ENCODE measurements around the gene MCOLN2. TPM values are rescaled to one million over a fixed set of nuclear protein-coding genes. Genes with fewer than 3 reads are reported as not detected.

MCOLN2 gene
- total RNA-seq, 1 experiment from 2014 or later = 3.8 TPM

- H3K9me3 Mint-ChIP-seq = no peaks in the 10 kb centered on the region
- ChIA-PET CTCF (interaction anchor here (0.8 to 4.7 kb wide), 2 partner anchors 23 to 80 kb away, joined by 3 to 90 read pairs; no protein-coding TSS in a partner anchor), POLR2A (no interaction called here)
- no peaks in the 10 kb centered on the region for H3K27me3 Mint-ChIP-seq (ENCODE audit: low read depth)
- no peaks in the 10 kb centered on the region for H3K4me1 Mint-ChIP-seq
- no peak for TF ChIP-seq ZNF425 (CRISPR knock-in tag; conservative IDR thresholded peaks at IDR 0.05)
- TF ChIP-seq JAZF1 (CRISPR knock-in tag; IDR thresholded peaks at IDR 0.05) = no peak
- no peak for TF ChIP-seq SP1 (CRISPR knock-in tag; conservative IDR thresholded peaks at IDR 0.05)
- TF ChIP-seq CREB1 (CRISPR knock-in tag; IDR thresholded peaks at IDR 0.05) = no peak
- TF ChIP-seq GRHL2 (CRISPR knock-in tag; IDR thresholded peaks at IDR 0.05; ENCODE audit: insufficient replicate concordance, severe bottlenecking) = no peak
- no peak for TF ChIP-seq FOXJ3 (CRISPR knock-in tag; IDR thresholded peaks at IDR 0.05; ENCODE audit: borderline replicate concordance)
- peak; percentile 90 for ATAC-seq
- no peak overlapping the region for H3K4me3 Mint-ChIP-seq
- no peak overlapping the region for H3K27ac Mint-ChIP-seq
- peak; percentile 15 for DNase-seq (ENCODE audit: low spot score)
- no peaks in the 10 kb centered on the region for H3K36me3 Mint-ChIP-seq
Observed at GRCh38 chr1:85024736-85025135, 27.8 kb upstream of the MCOLN2 start.

- ChIA-PET POLR2A (no interaction called here), CTCF (interaction anchor here (3.4 kb wide), 1 partner anchor 78 kb away, joined by 11 read pairs; no protein-coding TSS in a partner anchor)
- Mint-ChIP-seq H3K27me3 (ENCODE audit: low read depth) (no peaks in the 10 kb centered on the region), H3K27ac (no peak overlapping the region), H3K9me3 (no peaks in the 10 kb centered on the region), H3K36me3 (no peaks in the 10 kb centered on the region), H3K4me1 (no peaks in the 10 kb centered on the region), H3K4me3 (no peak overlapping the region)
- TF ChIP-seq ZNF232 (CRISPR knock-in tag; IDR thresholded peaks at IDR 0.05) (no peak), GTF2I (CRISPR knock-in tag; conservative IDR thresholded peaks at IDR 0.05) (no peak), HMGA2 (CRISPR knock-in tag; IDR thresholded peaks at IDR 0.05) (no peak), ATF2 (CRISPR knock-in tag; IDR thresholded peaks at IDR 0.05; ENCODE audit: borderline replicate concordance, low read depth) (no peak), ZNF671 (CRISPR knock-in tag; IDR thresholded peaks at IDR 0.05) (no peak), PRRX2 (CRISPR knock-in tag; IDR thresholded peaks at IDR 0.05) (no peak), ZNF317 (CRISPR knock-in tag; IDR thresholded peaks at IDR 0.05; ENCODE audit: borderline replicate concordance, low read depth) (no peak), SMAD4 (CRISPR knock-in tag; IDR thresholded peaks at IDR 0.05) (no peak), TEAD4 (CRISPR knock-in tag; IDR thresholded peaks at IDR 0.05) (no peak), ETV6 (CRISPR knock-in tag; IDR thresholded peaks at IDR 0.05) (no peak), NR2C2 (CRISPR knock-in tag; IDR thresholded peaks at IDR 0.05) (no peak), RORB (CRISPR knock-in tag; IDR thresholded peaks at IDR 0.05) (no peak)
- TF ChIP-seq, protein P1, sequence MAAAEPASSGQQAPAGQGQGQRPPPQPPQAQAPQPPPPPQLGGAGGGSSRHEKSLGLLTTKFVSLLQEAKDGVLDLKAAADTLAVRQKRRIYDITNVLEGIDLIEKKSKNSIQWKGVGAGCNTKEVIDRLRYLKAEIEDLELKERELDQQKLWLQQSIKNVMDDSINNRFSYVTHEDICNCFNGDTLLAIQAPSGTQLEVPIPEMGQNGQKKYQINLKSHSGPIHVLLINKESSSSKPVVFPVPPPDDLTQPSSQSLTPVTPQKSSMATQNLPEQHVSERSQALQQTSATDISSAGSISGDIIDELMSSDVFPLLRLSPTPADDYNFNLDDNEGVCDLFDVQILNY (CRISPR knock-in tag; IDR thresholded peaks at IDR 0.05) = no peak
- TF ChIP-seq, protein P2, sequence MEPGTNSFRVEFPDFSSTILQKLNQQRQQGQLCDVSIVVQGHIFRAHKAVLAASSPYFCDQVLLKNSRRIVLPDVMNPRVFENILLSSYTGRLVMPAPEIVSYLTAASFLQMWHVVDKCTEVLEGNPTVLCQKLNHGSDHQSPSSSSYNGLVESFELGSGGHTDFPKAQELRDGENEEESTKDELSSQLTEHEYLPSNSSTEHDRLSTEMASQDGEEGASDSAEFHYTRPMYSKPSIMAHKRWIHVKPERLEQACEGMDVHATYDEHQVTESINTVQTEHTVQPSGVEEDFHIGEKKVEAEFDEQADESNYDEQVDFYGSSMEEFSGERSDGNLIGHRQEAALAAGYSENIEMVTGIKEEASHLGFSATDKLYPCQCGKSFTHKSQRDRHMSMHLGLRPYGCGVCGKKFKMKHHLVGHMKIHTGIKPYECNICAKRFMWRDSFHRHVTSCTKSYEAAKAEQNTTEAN (CRISPR knock-in tag; IDR thresholded peaks at IDR 0.05) = no peak
- DNase-seq (ENCODE audit: low spot score) = no peak
- ATAC-seq = no peak
Observed at GRCh38 chr1:85022700-85023099, 25.8 kb upstream of the MCOLN2 start.
